PC-3 (cell line): ENCODE measurements around the gene IDH3A. TPM values are rescaled to one million over a fixed set of nuclear protein-coding genes. Genes with fewer than 3 reads are reported as not detected.

Source experiments
- ATAC-seq: fragments of 200-7000 bp; cut with Tn5 transposase; 2 replicates; pipeline ENCODE4 v1.9.1; 2020; ENCODE audit warnings: mild to moderate bottlenecking, moderate library complexity
- BruUV-seq: library from RNA; stranded (reverse); fragments of 400-500 nt; replicated peaks from 2 replicates; lab custom pipeline; 2021; lab: Mats Ljungman, UMichigan
- CTCF ChIA-PET: fragments of 300-600 bp; sonication (Branson Sonifier 250); formaldehyde crosslinking; loops from one replicate; lab custom pipeline; 2022; ENCODE audit warnings: antibody characterized with exemption; lab: Charles Lee
- POLR2A ChIA-PET: fragments of 300-600 bp; sonication (Branson Sonifier 250); formaldehyde crosslinking; loops from one replicate; lab custom pipeline; 2022; ENCODE audit warnings: antibody characterized with exemption; ENCODE audit not compliant: unreplicated experiment; lab: Charles Lee
- DNase-seq: peaks from one replicate; pipeline ENCODE4 v3.0.0-alpha.2; 2015
- H2AFZ ChIP-seq: fragments of 300-600 bp; sonication (generic); 2 replicates; pipeline ENCODE4 v1.6.0; 2016; ENCODE audit warnings: antibody characterized with exemption, low read length
- H3F3A ChIP-seq: fragments of 300-600 bp; sonication (generic); one replicate; pipeline ENCODE4 v1.6.0; 2017; ENCODE audit warnings: antibody characterized with exemption, low read length, control low read depth, mild to moderate bottlenecking; ENCODE audit not compliant: unreplicated experiment
- H3K27ac ChIP-seq: fragments of 300-600 bp; sonication (generic); 2 replicates; pipeline ENCODE4 v1.5.1; 2016; ENCODE audit warnings: mild to moderate bottlenecking, low read length
- H3K27me3 ChIP-seq: fragments of 300-600 bp; sonication (generic); 2 replicates; pipeline ENCODE4 v1.6.1; 2016; ENCODE audit warnings: low read length, mixed read lengths
- H3K36me3 ChIP-seq: fragments of 300-600 bp; sonication (generic); 2 replicates; pipeline ENCODE4 v1.6.1; 2016; ENCODE audit warnings: low read depth, mixed run types, low read length, mixed read lengths
- H3K4me1 ChIP-seq: fragments of 300-600 bp; sonication (generic); 2 replicates; pipeline ENCODE4 v1.5.1; 2016; ENCODE audit warnings: low read length; ENCODE audit not compliant: insufficient read depth
- H3K4me2 ChIP-seq: fragments of 300-600 bp; sonication (generic); 2 replicates; pipeline ENCODE4 v1.6.0; 2016; ENCODE audit warnings: low read length
- H3K4me3 ChIP-seq: fragments of 300-600 bp; sonication (generic); 2 replicates; pipeline ENCODE4 v1.5.1; 2016; ENCODE audit warnings: mild to moderate bottlenecking, low read length, mixed read lengths
- H3K79me2 ChIP-seq: fragments of 300-600 bp; sonication (generic); 2 replicates; pipeline ENCODE4 v1.6.1; 2017; ENCODE audit warnings: low read length, mixed read lengths
- H3K9ac ChIP-seq: fragments of 300-600 bp; sonication (generic); 2 replicates; pipeline ENCODE4 v1.6.0; 2016; ENCODE audit warnings: mild to moderate bottlenecking, low read length
- H3K9me2 ChIP-seq: fragments of 300-600 bp; sonication (generic); replicated peaks from 2 replicates; pipeline ENCODE4 v1.6.1; 2016; ENCODE audit warnings: mixed run types, low read length, mixed read lengths
- H3K9me3 ChIP-seq: fragments of 300-600 bp; sonication (generic); 2 replicates; pipeline ENCODE4 v1.6.1; 2016; ENCODE audit warnings: low read length, mixed read lengths
- H4K20me1 ChIP-seq: fragments of 300-600 bp; sonication (generic); 2 replicates; pipeline ENCODE4 v1.6.1; 2016; ENCODE audit warnings: low read length, mixed read lengths
- CTCF ChIP-seq: fragments of 300-600 bp; sonication (generic); conservative IDR thresholded peaks from 2 replicates; pipeline ENCODE4 v1.5.1; 2017; ENCODE audit warnings: antibody characterized with exemption, low read depth, mild to moderate bottlenecking, low read length
- EZH2 ChIP-seq: fragments of 300-600 bp; sonication (generic); IDR thresholded peaks from one replicate; pipeline ENCODE4 v1.6.1; 2017; ENCODE audit warnings: antibody characterized with exemption, mild to moderate bottlenecking, low read length; ENCODE audit not compliant: unreplicated experiment
- EZH2phosphoT487 ChIP-seq: fragments of 300-600 bp; sonication (generic); IDR thresholded peaks from 2 replicates; pipeline ENCODE4 v1.6.1; 2018; ENCODE audit warnings: mild to moderate bottlenecking, antibody characterized with exemption, low read length, borderline replicate concordance
- intact Hi-C: fragments of 100-400 bp; cut with micrococcal nuclease; formaldehyde crosslinking; loops from 2 replicates; pipeline ENCODE4 v1.9.0; 2023
- total RNA-seq: library from RNA; depleted of rRNA; stranded (reverse); fragments of >200 nt; gene quantifications from 2 replicates; pipeline ENCODE4 v1.2.3, GENCODE V29; 2014

The IDH3A gene
- total RNA-seq, 1 experiment from 2014 or later, result 78.8 TPM

- DNase-seq (no peak), ATAC-seq (no peak)
- no peaks in the 10 kb centered on the region for H3K79me2 ChIP-seq
- no peaks in the 10 kb centered on the region for H3K4me1 ChIP-seq
- intact Hi-C loops, result no loop called here
- H4K20me1 ChIP-seq, result no peaks in the 10 kb centered on the region
- no peaks in the 10 kb centered on the region for H3F3A ChIP-seq
- no peaks in the 10 kb centered on the region for H3K9me3 ChIP-seq
- H2AFZ ChIP-seq, result no peak overlapping the region
- POLR2A ChIA-PET, result interaction anchor here (0.7 kb wide), 1 partner anchor 17 kb away, joined by 3 read pairs; no protein-coding TSS in a partner anchor
- H3K9me2 ChIP-seq, result no peaks in the 10 kb centered on the region
- CTCF ChIA-PET, result no interaction called here
- no peak overlapping the region for H3K4me3 ChIP-seq
- no peak overlapping the region for H3K4me2 ChIP-seq
- no TSS peak for BruUV-seq
- no peak overlapping the region for H3K27ac ChIP-seq
- H3K9ac ChIP-seq, result no peak overlapping the region
- H3K36me3 ChIP-seq, result no peaks in the 10 kb centered on the region
- no peaks in the 10 kb centered on the region for H3K27me3 ChIP-seq
- TF ChIP-seq EZH2 (no peak), CTCF (no peak), EZH2phosphoT487 (no peak)
Observed at GRCh38 chr15:78104566-78105475, 44.3 kb upstream of the IDH3A start.

DNA sequence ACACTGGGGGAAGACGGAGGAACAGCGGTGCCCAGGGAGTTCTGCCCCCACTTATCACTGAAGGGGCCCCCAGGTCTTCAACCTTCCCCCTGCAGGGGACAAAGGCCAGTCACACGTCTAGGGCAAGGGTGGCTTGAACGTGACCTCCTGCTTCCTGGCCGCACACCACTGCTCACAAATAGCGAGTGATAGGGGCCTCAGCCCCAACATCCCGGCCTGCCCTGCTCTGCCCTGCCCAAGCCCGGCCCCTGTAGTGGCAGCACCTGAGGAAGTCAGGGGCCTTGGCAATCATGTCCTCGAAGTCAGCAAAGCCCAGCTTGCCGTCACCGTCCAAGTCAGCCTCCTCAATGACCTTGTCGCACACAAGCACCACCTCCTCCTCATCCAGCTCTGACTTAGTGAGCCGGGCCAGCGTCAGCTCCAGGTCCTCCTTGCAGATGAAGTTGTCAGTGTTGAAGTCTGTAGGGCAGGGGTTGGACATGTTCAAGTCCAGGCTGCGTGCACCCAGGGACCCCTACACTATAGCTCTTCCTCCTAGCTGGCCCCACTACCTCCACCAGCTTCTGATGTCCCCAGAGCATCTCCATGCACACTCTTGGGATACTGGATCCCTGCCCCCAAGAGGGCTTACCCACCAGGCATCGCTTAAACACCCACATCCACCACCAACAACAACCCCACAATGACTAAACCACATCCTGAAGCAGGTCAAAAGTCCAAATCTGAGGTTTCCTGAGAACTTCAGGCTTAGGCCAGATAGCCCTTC, 43.5 kb upstream of the IDH3A start:
- CTCF ChIA-PET, result no interaction called here
- ATAC-seq, result no peak

More for the DNA sequence above, 43.5 kb upstream of the IDH3A start:
- H3K79me2 ChIP-seq, result no peaks in the 10 kb centered on the region
- H3F3A ChIP-seq, result no peaks in the 10 kb centered on the region
- H3K9ac ChIP-seq, result no peak overlapping the region
- DNase-seq, result no peak
- H3K4me2 ChIP-seq, result no peak overlapping the region
- no peak overlapping the region for H2AFZ ChIP-seq
- H3K36me3 ChIP-seq, result no peaks in the 10 kb centered on the region
- H3K4me3 ChIP-seq, result no peak overlapping the region
- no peaks in the 10 kb centered on the region for H3K9me2 ChIP-seq
- POLR2A ChIA-PET, result no interaction called here
- H3K9me3 ChIP-seq, result no peaks in the 10 kb centered on the region
- no peaks in the 10 kb centered on the region for H3K27me3 ChIP-seq
- intact Hi-C loops, result no loop called here
- BruUV-seq, result no TSS peak
- TF ChIP-seq EZH2phosphoT487 (no peak), CTCF (no peak), EZH2 (no peak)
- H4K20me1 ChIP-seq, result no peaks in the 10 kb centered on the region
- H3K27ac ChIP-seq, result no peak overlapping the region
- no peaks in the 10 kb centered on the region for H3K4me1 ChIP-seq
